ENCODE measurements around the gene CD59. TPM values are rescaled to one million over a fixed set of nuclear protein-coding genes. Genes with fewer than 3 reads are reported as not detected.

The CD59 gene
- total RNA-seq, 1 donor: 345 TPM

- TF ChIP-seq, protein P1, sequence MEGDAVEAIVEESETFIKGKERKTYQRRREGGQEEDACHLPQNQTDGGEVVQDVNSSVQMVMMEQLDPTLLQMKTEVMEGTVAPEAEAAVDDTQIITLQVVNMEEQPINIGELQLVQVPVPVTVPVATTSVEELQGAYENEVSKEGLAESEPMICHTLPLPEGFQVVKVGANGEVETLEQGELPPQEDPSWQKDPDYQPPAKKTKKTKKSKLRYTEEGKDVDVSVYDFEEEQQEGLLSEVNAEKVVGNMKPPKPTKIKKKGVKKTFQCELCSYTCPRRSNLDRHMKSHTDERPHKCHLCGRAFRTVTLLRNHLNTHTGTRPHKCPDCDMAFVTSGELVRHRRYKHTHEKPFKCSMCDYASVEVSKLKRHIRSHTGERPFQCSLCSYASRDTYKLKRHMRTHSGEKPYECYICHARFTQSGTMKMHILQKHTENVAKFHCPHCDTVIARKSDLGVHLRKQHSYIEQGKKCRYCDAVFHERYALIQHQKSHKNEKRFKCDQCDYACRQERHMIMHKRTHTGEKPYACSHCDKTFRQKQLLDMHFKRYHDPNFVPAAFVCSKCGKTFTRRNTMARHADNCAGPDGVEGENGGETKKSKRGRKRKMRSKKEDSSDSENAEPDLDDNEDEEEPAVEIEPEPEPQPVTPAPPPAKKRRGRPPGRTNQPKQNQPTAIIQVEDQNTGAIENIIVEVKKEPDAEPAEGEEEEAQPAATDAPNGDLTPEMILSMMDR (IDR thresholded peaks at IDR 0.05; ENCODE audit: extremely low read depth, low read depth, low read length): no peak
- H2AFZ ChIP-seq (ENCODE audit: low read length): no peak overlapping the region
- no peak overlapping the region for H3K4me3 ChIP-seq (ENCODE audit: insufficient read depth, low read length)
- H3K4me1 ChIP-seq (ENCODE audit: insufficient read depth, low read length): peaks cover 28% of the 10 kb centered on the region
- H3K9me3 ChIP-seq (ENCODE audit: low read depth, low read length): no peaks in the 10 kb centered on the region
- H3K27me3 ChIP-seq (ENCODE audit: insufficient read depth, low read length): no peaks in the 10 kb centered on the region
- DNase-seq (ENCODE audit: insufficient read length, low spot score, missing footprints): no peak
- no peak overlapping the region for H3K27ac ChIP-seq (ENCODE audit: low read depth, low read length)
- no peaks in the 10 kb centered on the region for H4K20me1 ChIP-seq (ENCODE audit: insufficient read depth, low read length)
- H3K36me3 ChIP-seq (ENCODE audit: insufficient read depth, low read length): peaks cover 2% of the 10 kb centered on the region
- H3K79me2 ChIP-seq (ENCODE audit: insufficient read depth, low read length): no peaks in the 10 kb centered on the region
- H3K4me2 ChIP-seq (ENCODE audit: insufficient read depth, low read length): peak overlapping the region; percentile 29
These were observed 66.5 kb downstream of the CD59 start for GRCh38 chr11:33669598-33670249.

- Histone ChIP-seq H3K4me2 (ENCODE audit: insufficient read depth, low read length) (no peak overlapping the region), H3K9me3 (ENCODE audit: low read depth, low read length) (no peaks in the 10 kb centered on the region), H3K4me3 (ENCODE audit: insufficient read depth, low read length) (no peak overlapping the region), H3K27ac (ENCODE audit: low read depth, low read length) (no peak overlapping the region), H2AFZ (ENCODE audit: low read length) (no peak overlapping the region), H3K79me2 (ENCODE audit: insufficient read depth, low read length) (no peaks in the 10 kb centered on the region), H3K36me3 (ENCODE audit: insufficient read depth, low read length) (peaks cover 2% of the 10 kb centered on the region), H3K4me1 (ENCODE audit: insufficient read depth, low read length) (peaks cover 23% of the 10 kb centered on the region), H4K20me1 (ENCODE audit: insufficient read depth, low read length) (no peaks in the 10 kb centered on the region), H3K27me3 (ENCODE audit: insufficient read depth, low read length) (no peaks in the 10 kb centered on the region)
- no peak for DNase-seq (ENCODE audit: insufficient read length, low spot score, missing footprints)
- TF ChIP-seq, protein P1 (IDR thresholded peaks at IDR 0.05; ENCODE audit: extremely low read depth, low read depth, low read length): no peak
These were observed 67.1 kb downstream of the CD59 start for GRCh38 chr11:33668951-33669596.

DNA sequence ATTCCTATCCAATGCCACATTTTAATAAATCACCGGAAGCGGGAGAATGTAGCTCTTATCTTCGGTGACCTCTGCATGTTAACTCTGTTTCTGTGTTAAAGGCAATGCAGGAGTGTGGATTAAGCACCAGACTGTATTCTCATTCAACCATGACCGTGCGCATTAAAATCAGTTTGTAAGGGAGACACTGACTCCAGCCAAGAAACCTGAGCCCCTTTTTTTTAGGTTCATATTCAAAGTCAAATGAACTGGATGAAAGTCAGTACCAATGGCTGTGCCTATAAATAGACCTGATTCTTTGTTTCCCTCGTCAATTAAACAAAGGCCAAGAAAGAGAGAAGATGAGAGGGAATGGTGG is 67.8 kb downstream of the CD59 start:
- Histone ChIP-seq H3K4me2 (ENCODE audit: insufficient read depth, low read length) (no peak overlapping the region), H4K20me1 (ENCODE audit: insufficient read depth, low read length) (no peaks in the 10 kb centered on the region), H3K4me1 (ENCODE audit: insufficient read depth, low read length) (peaks cover 18% of the 10 kb centered on the region), H3K79me2 (ENCODE audit: insufficient read depth, low read length) (no peaks in the 10 kb centered on the region), H3K27ac (ENCODE audit: low read depth, low read length) (no peak overlapping the region), H3K27me3 (ENCODE audit: insufficient read depth, low read length) (no peaks in the 10 kb centered on the region), H3K4me3 (ENCODE audit: insufficient read depth, low read length) (no peak overlapping the region), H3K9me3 (ENCODE audit: low read depth, low read length) (no peaks in the 10 kb centered on the region), H2AFZ (ENCODE audit: low read length) (no peak overlapping the region), H3K36me3 (ENCODE audit: insufficient read depth, low read length) (peaks cover 2% of the 10 kb centered on the region)
- DNase-seq (ENCODE audit: insufficient read length, low spot score, missing footprints): no peak
- TF ChIP-seq, protein P1 (IDR thresholded peaks at IDR 0.05; ENCODE audit: extremely low read depth, low read depth, low read length): no peak

DNA sequence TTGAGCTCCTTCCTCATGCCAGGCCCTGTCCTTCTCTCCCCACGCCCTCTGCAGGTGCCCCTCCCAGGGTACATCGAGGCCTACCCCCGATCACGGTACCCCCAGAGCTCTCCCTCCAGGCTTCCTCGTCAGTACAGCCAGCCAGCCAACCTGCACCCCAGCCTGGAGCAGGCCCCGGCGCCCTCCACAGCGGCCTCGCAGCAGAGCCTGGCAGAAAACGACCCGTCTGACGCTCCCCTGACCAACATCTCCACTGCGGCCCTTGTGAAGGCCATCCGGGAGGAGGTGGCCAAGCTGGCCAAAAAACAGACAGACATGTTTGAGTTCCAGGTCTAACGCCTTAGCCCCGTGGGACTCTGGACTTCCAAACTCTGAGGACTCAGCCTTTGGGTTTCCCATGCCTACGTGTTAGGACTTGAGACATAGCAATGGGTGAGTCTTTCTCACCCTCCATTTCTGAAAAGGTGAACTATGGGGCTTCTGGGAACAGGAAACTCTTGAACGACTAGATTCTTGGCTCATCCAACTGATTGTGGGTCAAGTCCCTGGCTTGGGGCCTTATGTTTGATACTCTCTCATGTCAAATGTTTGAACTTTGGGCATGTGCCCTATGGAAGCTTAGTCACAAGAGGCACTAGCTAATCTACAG is 68.3 kb downstream of the CD59 start:
- no peak overlapping the region for H3K4me2 ChIP-seq (ENCODE audit: insufficient read depth, low read length)
- H3K27ac ChIP-seq (ENCODE audit: low read depth, low read length): no peak overlapping the region
- H3K4me3 ChIP-seq (ENCODE audit: insufficient read depth, low read length): no peak overlapping the region
- DNase-seq (ENCODE audit: insufficient read length, low spot score, missing footprints): no peak
- no peak overlapping the region for H2AFZ ChIP-seq (ENCODE audit: low read length)
- peaks cover 2% of the 10 kb centered on the region for H3K36me3 ChIP-seq (ENCODE audit: insufficient read depth, low read length)
- peaks cover 18% of the 10 kb centered on the region for H3K4me1 ChIP-seq (ENCODE audit: insufficient read depth, low read length)
- no peaks in the 10 kb centered on the region for H3K9me3 ChIP-seq (ENCODE audit: low read depth, low read length)
- no peaks in the 10 kb centered on the region for H3K79me2 ChIP-seq (ENCODE audit: insufficient read depth, low read length)
- TF ChIP-seq, protein P1 (IDR thresholded peaks at IDR 0.05; ENCODE audit: extremely low read depth, low read depth, low read length): no peak
- H3K27me3 ChIP-seq (ENCODE audit: insufficient read depth, low read length): no peaks in the 10 kb centered on the region
- no peaks in the 10 kb centered on the region for H4K20me1 ChIP-seq (ENCODE audit: insufficient read depth, low read length)
